Right ventricle myocardium superior (tissue), 1 donor: Measurements from ENCODE around the gene RAB19. TPM values are rescaled to one million over a fixed set of nuclear protein-coding genes. Genes with fewer than 3 reads are reported as not detected.

Source experiments
- total RNA-seq: library from RNA; stranded (reverse); fragmentation: NEBNext Ultra II Directional; extraction: Animal tissue kit (Norgen Biotek cat#: 25700); gene quantifications from one replicate; pipeline ENCODE4 v1.2.1, GENCODE V29; 2021
- donor health status: DM: no; HTN: yes; CAD: no; lungs with severe emphysema.

Gene RAB19
- total RNA-seq, 1 donor from 2014 or later: not detected

Other genes with a start within 250 kb of the RAB19 start
- 11.9 TPM for gene KDM7A, start 227.1 kb upstream of the RAB19 start, total RNA-seq
- 9.5 TPM for gene SLC37A3, start 5.5 kb upstream of the RAB19 start, total RNA-seq
- gene MKRN1, start 75.4 kb downstream of the RAB19 start, total RNA-seq: 94.7 TPM
- 11.6 TPM for gene DENND2A, start 236.8 kb downstream of the RAB19 start, total RNA-seq